Breast epithelium (tissue), 4 donors: ENCODE results near the gene ARMC9. TPM values are rescaled to one million over a fixed set of nuclear protein-coding genes. Genes with fewer than 3 reads are reported as not detected.
A peak's percentile ranks its signal among the peaks of the same experiment; 100 is the strongest.

Source experiments
- DNase-seq, 2 donors: peaks; one replicate each; pipeline ENCODE4 v3.0.0-alpha.2; 2019; ENCODE audit warnings: low spot score in 2 of 2
- H3K27ac ChIP-seq, 2 donors: fragments of 200-600 bp; sonication (generic) in 1 of 2; one replicate each; pipeline ENCODE4 v1.5.1; 2016 to 2019; ENCODE audit warnings: mild to moderate bottlenecking in 1 of 2
- H3K27me3 ChIP-seq, 2 donors: fragments of 200-600 bp; sonication (generic) in 1 of 2; one replicate each; pipeline versions ENCODE4 v1.5.1 to v1.6.0; 2017 to 2019; ENCODE audit warnings: control low read depth in 1 of 2, mild to moderate bottlenecking in 1 of 2
- H3K36me3 ChIP-seq: fragments of 200-600 bp; one replicate; pipeline ENCODE4 v1.5.1; 2019
- H3K4me1 ChIP-seq, 2 donors: fragments of 200-600 bp; sonication (generic); one replicate each; pipeline ENCODE4 v1.5.1; 2016 to 2019; ENCODE audit warnings: control low read depth in 1 of 2
- H3K4me3 ChIP-seq, 3 donors: fragments of 200-600 bp; sonication (generic); 1 replicate in 2 of 3; 2 replicates in 1 of 3; pipeline ENCODE4 v1.5.1; 2016 to 2019; ENCODE audit warnings: mild to moderate bottlenecking in 3 of 3, moderate library complexity in 2 of 3
- H3K9me3 ChIP-seq, 2 donors: fragments of 200-600 bp; sonication (generic) in 1 of 2; one replicate each; pipeline ENCODE4 v1.5.1; 2016 to 2019; ENCODE audit warnings: control low read depth in 1 of 2
- CTCF ChIP-seq, 3 donors: fragments of 450-650 bp; IDR thresholded peaks; one replicate each; pipeline ENCODE4 v1.5.1; 2016 to 2017; ENCODE audit warnings: antibody characterized with exemption in 3 of 3, mild to moderate bottlenecking in 3 of 3, moderate library complexity in 3 of 3
- POLR2A ChIP-seq: fragments of 450-650 bp; IDR thresholded peaks from one replicate; pipeline ENCODE4 v1.6.1; 2016; ENCODE audit warnings: antibody characterized with exemption, mild to moderate bottlenecking, moderate library complexity
- POLR2AphosphoS5 ChIP-seq, 3 donors: sonication (generic); formaldehyde crosslinking; IDR thresholded peaks; one replicate each; pipeline ENCODE4 v1.6.1; 2017; ENCODE audit warnings: antibody characterized with exemption in 3 of 3
- intact Hi-C: fragments of 100-400 bp; cut with DNase I; formaldehyde crosslinking; loops from one replicate; pipeline ENCODE4 v1.15.1; 2023; ENCODE audit warnings: low total_unique reads
- total RNA-seq, 3 donors: library from RNA; depleted of rRNA; stranded (reverse); fragments of >200 nt; gene quantifications; one replicate each; pipeline ENCODE4 v1.1.0, GENCODE V29; 2016

Gene ARMC9
- total RNA-seq, 3 donors from 2014 or later = 4.0 to 20.8 (median 18.0) TPM

GRCh38 chr2:231369580-231370428 is 171.4 kb downstream of the ARMC9 start:
- Histone ChIP-seq H3K9me3 (no peaks in the 10 kb centered on the region), H3K27me3 (no peaks in the 10 kb centered on the region), H3K4me3 (no peak overlapping the region), H3K27ac (peak overlapping the region in 1 of 2 donors; percentile 32), H3K4me1 (no peaks in the 10 kb centered on the region), H3K36me3 (no peaks in the 10 kb centered on the region)
- TF ChIP-seq POLR2A = no peak
- no peak for TF ChIP-seq POLR2AphosphoS5 (IDR thresholded peaks at IDR 0.05)
- TF ChIP-seq CTCF (IDR thresholded peaks at IDR 0.05) = no peak
- DNase-seq = no peak
- intact Hi-C loops = no loop called here

GRCh38 chr2:231370429-231370748 is 172.0 kb downstream of the ARMC9 start:
- Histone ChIP-seq H3K4me3 (no peak overlapping the region), H3K4me1 (no peaks in the 10 kb centered on the region), H3K27me3 (no peaks in the 10 kb centered on the region), H3K27ac (peak overlapping the region in 1 of 2 donors; percentile 32), H3K36me3 (no peaks in the 10 kb centered on the region), H3K9me3 (no peaks in the 10 kb centered on the region)
- TF ChIP-seq POLR2A (no peak), POLR2AphosphoS5 (IDR thresholded peaks at IDR 0.05) (no peak), CTCF (IDR thresholded peaks at IDR 0.05) (no peak)
- intact Hi-C loops = no loop called here
- DNase-seq = no peak

- Histone ChIP-seq H3K36me3 (no peaks in the 10 kb centered on the region), H3K27me3 (no peaks in the 10 kb centered on the region), H3K4me1 (no peaks in the 10 kb centered on the region), H3K4me3 (no peak overlapping the region), H3K9me3 (no peaks in the 10 kb centered on the region), H3K27ac (peak overlapping the region in 1 of 2 donors; percentile 32)
- intact Hi-C loops = no loop called here
- TF ChIP-seq POLR2AphosphoS5 (IDR thresholded peaks at IDR 0.05) (no peak), CTCF (IDR thresholded peaks at IDR 0.05) (no peak), POLR2A (no peak)
- DNase-seq = no peak
Measured at GRCh38 chr2:231370749-231371429, 172.5 kb downstream of the ARMC9 start.

- H3K36me3 ChIP-seq = no peaks in the 10 kb centered on the region
- intact Hi-C loops = no loop called here
- H3K4me1 ChIP-seq = no peaks in the 10 kb centered on the region
- no peak for DNase-seq
- H3K27me3 ChIP-seq = no peaks in the 10 kb centered on the region
- no peak overlapping the region for H3K27ac ChIP-seq
- TF ChIP-seq POLR2AphosphoS5 (IDR thresholded peaks at IDR 0.05) (no peak), CTCF (IDR thresholded peaks at IDR 0.05) (no peak), POLR2A (no peak)
- H3K4me3 ChIP-seq = no peak overlapping the region
- no peaks in the 10 kb centered on the region for H3K9me3 ChIP-seq
Measured at GRCh38 chr2:231371430-231372054, 173.1 kb downstream of the ARMC9 start.

GRCh38 chr2:231372326-231372725 is 173.9 kb downstream of the ARMC9 start:
- no peak overlapping the region for H3K4me3 ChIP-seq
- no peak overlapping the region for H3K27ac ChIP-seq
- no peaks in the 10 kb centered on the region for H3K27me3 ChIP-seq
- intact Hi-C loops = no loop called here
- no peaks in the 10 kb centered on the region for H3K36me3 ChIP-seq
- TF ChIP-seq CTCF (IDR thresholded peaks at IDR 0.05) = no peak
- TF ChIP-seq POLR2AphosphoS5 (IDR thresholded peaks at IDR 0.05) = no peak
- no peak for TF ChIP-seq POLR2A
- H3K4me1 ChIP-seq = no peaks in the 10 kb centered on the region
- DNase-seq = no peak
- H3K9me3 ChIP-seq = no peaks in the 10 kb centered on the region
